GM19025 (cell line): ENCODE data around the gene PTPRM.

Source experiments
- ATAC-seq: cut with Tn5 transposase; IDR thresholded peaks from one replicate; pipeline ENCODE4 v1.9.1; 2021; ENCODE audit warnings: mild to moderate bottlenecking, low read depth, moderate library complexity; ENCODE audit not compliant: unreplicated experiment

The PTPRM gene

GRCh38 chr18:8063733-8064132 lies 496.6 kb downstream of the PTPRM start:
- ATAC-seq = no peak

- ATAC-seq = no peak
These were observed 498.2 kb downstream of the PTPRM start for GRCh38 chr18:8065284-8065683.

- no peak for ATAC-seq
These were observed 498.7 kb downstream of the PTPRM start for GRCh38 chr18:8065773-8066172.

GRCh38 chr18:8069708-8070107 lies 502.6 kb downstream of the PTPRM start:
- no peak for ATAC-seq

GRCh38 chr18:8073167-8073566 lies 506.1 kb downstream of the PTPRM start:
- no peak for ATAC-seq

GRCh38 chr18:8080092-8080491 lies 513.0 kb downstream of the PTPRM start:
- no peak for ATAC-seq

- ATAC-seq = no peak
These were observed 514.2 kb downstream of the PTPRM start for GRCh38 chr18:8081267-8081666.

GRCh38 chr18:8081872-8082553 lies 514.9 kb downstream of the PTPRM start:
- no peak for ATAC-seq

GRCh38 chr18:8084160-8084559 lies 517.0 kb downstream of the PTPRM start:
- ATAC-seq = no peak

GRCh38 chr18:8088626-8089025 lies 521.5 kb downstream of the PTPRM start:
- ATAC-seq = no peak

- ATAC-seq = no peak
These were observed 523.9 kb downstream of the PTPRM start for GRCh38 chr18:8091035-8091434.

- ATAC-seq = no peak
These were observed 528.9 kb downstream of the PTPRM start for GRCh38 chr18:8095947-8096570.

- ATAC-seq = no peak
These were observed 530.3 kb downstream of the PTPRM start for GRCh38 chr18:8097399-8097798.

- ATAC-seq = no peak
These were observed 530.8 kb downstream of the PTPRM start for GRCh38 chr18:8097927-8098326.

GRCh38 chr18:8106603-8107002 lies 539.5 kb downstream of the PTPRM start:
- no peak for ATAC-seq

- ATAC-seq = no peak
These were observed 540.3 kb downstream of the PTPRM start for GRCh38 chr18:8107426-8107825.

- ATAC-seq = no peak
These were observed 547.4 kb downstream of the PTPRM start for GRCh38 chr18:8114480-8114879.

GRCh38 chr18:8116341-8117005 lies 549.4 kb downstream of the PTPRM start:
- ATAC-seq = no peak

- ATAC-seq = no peak
These were observed 549.9 kb downstream of the PTPRM start for GRCh38 chr18:8117006-8117371.

- ATAC-seq = no peak
These were observed 554.0 kb downstream of the PTPRM start for GRCh38 chr18:8121101-8121500.

- ATAC-seq = no peak
These were observed 554.9 kb downstream of the PTPRM start for GRCh38 chr18:8121942-8122480.
